H1 (cell line): Measurements from ENCODE around the gene SLC26A11. TPM values are rescaled to one million over a fixed set of nuclear protein-coding genes. Genes with fewer than 3 reads are reported as not detected.

ENCODE experiments used
- CTCF ChIA-PET: fragments of 300-600 bp; sonication (Branson Sonifier 250); formaldehyde crosslinking; loops from one replicate; lab custom pipeline; 2021; ENCODE audit not compliant: partially characterized antibody; lab: Charles Lee
- POLR2A ChIA-PET: fragments of 300-600 bp; sonication (Branson Sonifier 250); formaldehyde crosslinking; loops from one replicate; lab custom pipeline; 2021; ENCODE audit warnings: inconsistent platforms; ENCODE audit not compliant: partially characterized antibody; lab: Charles Lee
- DNase-seq, 2 experiments: peaks; one replicate each; pipeline versions ENCODE4 v3.0.0 to v3.0.0-alpha.2; 2010 to 2022; ENCODE audit warnings: low spot score in 2 of 2, low read depth in 1 of 2, mixed read lengths in 1 of 2
- FAIRE-seq: peaks from 2 replicates; lab custom pipeline; 2011; peaks lifted over from hg19 to GRCh38; lab: Jason Lieb, UNC
- H2AFZ ChIP-seq: 2 replicates; pipeline ENCODE4 v1.8.1; 2012; ENCODE audit warnings: low read length, inconsistent platforms
- H2AK5ac ChIP-seq: 2 replicates; pipeline ENCODE4 v1.6.1; 2013; ENCODE audit warnings: low read depth, low read length
- H2BK120ac ChIP-seq: replicated peaks from 2 replicates; pipeline ENCODE3; 2013; ENCODE audit warnings: low read depth, low read length, inconsistent platforms
- H2BK12ac ChIP-seq: 2 replicates; pipeline ENCODE4 v1.6.1; 2013; ENCODE audit warnings: low read depth, low read length
- H2BK15ac ChIP-seq: 2 replicates; pipeline ENCODE4 v1.6.1; 2013; ENCODE audit warnings: low read length
- H2BK20ac ChIP-seq: 2 replicates; pipeline ENCODE4 v1.6.1; 2013; ENCODE audit warnings: low read length
- H2BK5ac ChIP-seq: 2 replicates; pipeline ENCODE4 v1.6.1; 2013; ENCODE audit warnings: low read depth, low read length
- H3K14ac ChIP-seq: 2 replicates; pipeline ENCODE4 v1.6.1; 2013; ENCODE audit warnings: inconsistent platforms; ENCODE audit not compliant: insufficient read length
- H3K18ac ChIP-seq: 2 replicates; pipeline ENCODE4 v1.6.1; 2013; ENCODE audit warnings: low read length; ENCODE audit errors: extremely low read depth
- H3K23ac ChIP-seq: 2 replicates; pipeline ENCODE4 v1.6.1; 2013; ENCODE audit warnings: inconsistent platforms; ENCODE audit not compliant: insufficient read length
- H3K23me2 ChIP-seq: 2 replicates; pipeline ENCODE4 v1.6.1; 2013; ENCODE audit warnings: low read depth, low read length
- H3K27ac ChIP-seq: 2 replicates; pipeline ENCODE4 v1.6.1; 2011; ENCODE audit warnings: low read depth, low read length, inconsistent platforms
- H3K27me3 ChIP-seq, 4 experiments: replicated peaks in 1 of 4; 1 replicate in 1 of 4; 2 replicates in 3 of 4; pipeline versions ENCODE4 v1.6.1 to v1.8.1; 2011 to 2013; ENCODE audit warnings: low read length in 3 of 4, mild to moderate bottlenecking in 3 of 4, inconsistent platforms in 2 of 4, mixed read lengths in 2 of 4, moderate library complexity in 1 of 4; ENCODE audit not compliant: control insufficient read depth in 3 of 4, insufficient read depth in 3 of 4; ENCODE audit errors: extremely low read depth in 1 of 4
- H3K36me3 ChIP-seq, 4 experiments: 2 replicates each; pipeline versions ENCODE4 v1.6.1 to v1.8.1; 2011 to 2013; ENCODE audit warnings: mild to moderate bottlenecking in 4 of 4, low read length in 3 of 4, moderate library complexity in 2 of 4, control low read depth in 1 of 4, inconsistent platforms in 1 of 4; ENCODE audit not compliant: insufficient read depth in 4 of 4, control insufficient read depth in 2 of 4
- H3K4ac ChIP-seq: replicated peaks from 2 replicates; pipeline ENCODE3; 2013; ENCODE audit warnings: low read length, low read depth, mixed read lengths, inconsistent platforms; ENCODE audit not compliant: insufficient read length
- H3K4me1 ChIP-seq, 4 experiments: replicated peaks in 1 of 4; 1 replicate in 1 of 4; 2 replicates in 3 of 4; pipeline versions ENCODE4 v1.6.1 to v1.8.1; 2011 to 2013; ENCODE audit warnings: low read length in 3 of 4, inconsistent platforms in 2 of 4, mixed read lengths in 1 of 4; ENCODE audit not compliant: insufficient read depth in 4 of 4, control insufficient read depth in 3 of 4
- H3K4me2 ChIP-seq, 2 experiments: 2 replicates each; pipeline versions ENCODE4 v1.6.1 to v1.8.1; 2011 to 2013; ENCODE audit warnings: low read depth in 2 of 2, low read length in 2 of 2, control low read depth in 1 of 2, inconsistent platforms in 1 of 2, mild to moderate bottlenecking in 1 of 2; ENCODE audit not compliant: insufficient read depth in 1 of 2
- H3K4me3 ChIP-seq, 4 experiments: fragments of 200-600, 300-600 bp in 1 of 4; sonication (generic), shearing (Covaris generic), sonication (Bioruptor Twin) in 1 of 4; 2 replicates each; pipeline versions ENCODE4 v1.5.1 to v1.8.1; 2011 to 2016; ENCODE audit warnings: low read length in 4 of 4, low read depth in 3 of 4, control low read depth in 2 of 4, inconsistent platforms in 2 of 4, mild to moderate bottlenecking in 2 of 4, mixed read lengths in 1 of 4, moderate library complexity in 1 of 4; ENCODE audit not compliant: insufficient read depth in 2 of 4; ENCODE audit errors: extremely low read depth in 1 of 4
- H3K56ac ChIP-seq: replicated peaks from 2 replicates; pipeline ENCODE3; 2013; ENCODE audit warnings: low read depth, mild to moderate bottlenecking, mixed read lengths, low read length, inconsistent platforms; ENCODE audit not compliant: insufficient read length
- H3K79me1 ChIP-seq: 2 replicates; pipeline ENCODE4 v1.6.1; 2013; ENCODE audit warnings: low read depth, low read length, control low read depth
- H3K79me2 ChIP-seq, 2 experiments: 2 replicates each; pipeline versions ENCODE4 v1.6.1 to v1.8.1; 2012 to 2013; ENCODE audit warnings: low read length in 2 of 2, mild to moderate bottlenecking in 2 of 2, inconsistent platforms in 1 of 2; ENCODE audit not compliant: insufficient read depth in 2 of 2, control insufficient read depth in 1 of 2
- H3K9ac ChIP-seq, 4 experiments: replicated peaks in 1 of 4; 1 replicate in 1 of 4; 2 replicates in 3 of 4; pipeline versions ENCODE4 v1.6.1 to v1.8.1; 2011 to 2013; ENCODE audit warnings: low read depth in 3 of 4, low read length in 3 of 4, control low read depth in 2 of 4, mild to moderate bottlenecking in 2 of 4, moderate library complexity in 2 of 4, inconsistent platforms in 1 of 4; ENCODE audit errors: extremely low read depth in 1 of 4
- H3K9me3 ChIP-seq, 2 experiments: 2 replicates each; pipeline versions ENCODE4 v1.6.1 to v1.8.1; 2012 to 2013; ENCODE audit warnings: mild to moderate bottlenecking in 2 of 2, moderate library complexity in 2 of 2, control low read depth in 1 of 2, inconsistent platforms in 1 of 2, low read depth in 1 of 2, low read length in 1 of 2, mixed read lengths in 1 of 2; ENCODE audit not compliant: insufficient read depth in 2 of 2
- H4K20me1 ChIP-seq, 2 experiments: replicated peaks in 1 of 2; 2 replicates each; pipeline versions ENCODE3 to v1.8.1; 2011 to 2013; ENCODE audit warnings: inconsistent platforms in 2 of 2, low read length in 2 of 2, mild to moderate bottlenecking in 1 of 2; ENCODE audit not compliant: insufficient read depth in 2 of 2, control insufficient read depth in 1 of 2
- H4K5ac ChIP-seq: 2 replicates; pipeline ENCODE4 v1.6.1; 2013; ENCODE audit warnings: low read length, low read depth, mixed read lengths, inconsistent platforms; ENCODE audit not compliant: insufficient read length
- H4K8ac ChIP-seq: 2 replicates; pipeline ENCODE4 v1.8.0; 2013; ENCODE audit warnings: mild to moderate bottlenecking, moderate library complexity, low read length, inconsistent platforms; ENCODE audit not compliant: insufficient read depth; ENCODE audit errors: extremely low read depth
- H4K91ac ChIP-seq: replicated peaks from 2 replicates; pipeline ENCODE3; 2013; ENCODE audit warnings: low read length, mixed read lengths, inconsistent platforms; ENCODE audit not compliant: insufficient read length
- CBX5 ChIP-seq: fragments of 300-800, 300-1000 bp; sonication (generic); IDR thresholded peaks from 2 replicates; pipeline ENCODE4 v1.7.1; 2016; ENCODE audit warnings: antibody characterized with exemption, low read length, low read depth
- CEBPB ChIP-seq: IDR thresholded peaks from 2 replicates; pipeline ENCODE4 v1.6.1; 2012; ENCODE audit warnings: low read depth, low read length
- CTBP2 ChIP-seq: IDR thresholded peaks from 2 replicates; pipeline ENCODE4 v1.7.0; 2011; ENCODE audit warnings: borderline replicate concordance, mild to moderate bottlenecking, moderate library complexity, mixed read lengths, low read length; ENCODE audit not compliant: insufficient read depth, insufficient read length
- FOSL1 ChIP-seq: IDR thresholded peaks from 2 replicates; pipeline ENCODE4 v1.6.1; 2011; ENCODE audit warnings: mild to moderate bottlenecking, low read depth, low read length, moderate library complexity; ENCODE audit not compliant: insufficient read depth
- KDM5A ChIP-seq: fragments of 200-600 bp; IDR thresholded peaks from 2 replicates; pipeline ENCODE4 v1.7.1; 2012; ENCODE audit warnings: mild to moderate bottlenecking, low read length, inconsistent platforms, mixed read lengths
- PHF8 ChIP-seq: fragments of 200-600 bp; sonication (generic); conservative IDR thresholded peaks from 2 replicates; pipeline ENCODE4 v1.7.1; 2012; ENCODE audit warnings: low read depth, mild to moderate bottlenecking, inconsistent platforms, low read length, moderate library complexity
- RAD21 ChIP-seq, 2 experiments: IDR thresholded peaks in 1 of 2; conservative IDR thresholded peaks in 1 of 2; 2 replicates each; pipeline ENCODE4 v1.6.1; 2011; ENCODE audit warnings: low read depth in 2 of 2, low read length in 2 of 2, improper control_type of control experiment in 1 of 2, inconsistent platforms in 1 of 2, mild to moderate bottlenecking in 1 of 2, moderate library complexity in 1 of 2
- RXRA ChIP-seq: IDR thresholded peaks from 2 replicates; pipeline ENCODE4 v1.6.1; 2011; ENCODE audit warnings: low read depth, mild to moderate bottlenecking, low read length, moderate library complexity; ENCODE audit not compliant: insufficient read depth
- TBP ChIP-seq: IDR thresholded peaks from 2 replicates; pipeline ENCODE4 v1.6.1; 2011; ENCODE audit warnings: low read depth, low read length, improper control_type of control experiment
- WGBS, 2 experiments: shearing (Covaris generic) in 1 of 2; methylation state at CpG; one replicate each; pipeline versions ENCODE4 v1.1.6 to v1.1.7; 2013 to 2015; ENCODE audit warnings: low lambda C conversion rate in 2 of 2, mixed read lengths in 2 of 2, inconsistent platforms in 1 of 2, low coverage in 1 of 2, missing lambda C conversion rate in 1 of 2; ENCODE audit not compliant: insufficient replicate concordance in 2 of 2, insufficient coverage in 1 of 2, insufficient read length in 1 of 2; ENCODE audit errors: extremely low coverage in 1 of 2, missing lambda C conversion rate in 1 of 2; 5-methylcytosine and 5-hydroxymethylcytosine counted together
- polyA plus RNA-seq, 7 experiments: library from polyadenylated mRNA; depleted of rRNA in 3 of 7; stranded (reverse) in 5 of 7; unstranded in 2 of 7; fragments of >200 nt in 5 of 7; fragments of 200-250 nt in 2 of 7; gene quantifications; 1 replicate in 5 of 7; 2 replicates in 1 of 7; 4 replicates in 1 of 7; pipeline versions ENCODE4 v1.2.1 to v1.2.3, GENCODE V29; 2011 to 2013; ENCODE audit warnings: missing spikeins in 2 of 7, mixed read lengths in 2 of 7
- total RNA-seq: library from RNA; stranded (reverse); fragmentation: NEBNext Ultra II Directional; extraction: Animal tissue kit (Norgen Biotek cat#: 25700); gene quantifications from 2 replicates; pipeline ENCODE4 v1.2.1, GENCODE V29; 2021
- TF ChIP-seq, protein P1 (sequence below), 3 experiments: IDR thresholded peaks; 1 replicate in 2 of 3; 2 replicates in 1 of 3; pipeline versions ENCODE4 v1.5.1 to v1.6.1; 2011; ENCODE audit warnings: low read length in 3 of 3, mild to moderate bottlenecking in 3 of 3, inconsistent platforms in 2 of 3, low read depth in 1 of 3, moderate library complexity in 1 of 3; ENCODE audit not compliant: insufficient read depth in 1 of 3; ENCODE audit errors: control extremely low read depth in 1 of 3

SLC26A11 gene
- total and polyA plus RNA-seq, 2 of the 8 experiments (the other 6 are each of a cell fraction or from before 2014, with no cell fraction given), result 15.5 to 25.9 TPM

DNA sequence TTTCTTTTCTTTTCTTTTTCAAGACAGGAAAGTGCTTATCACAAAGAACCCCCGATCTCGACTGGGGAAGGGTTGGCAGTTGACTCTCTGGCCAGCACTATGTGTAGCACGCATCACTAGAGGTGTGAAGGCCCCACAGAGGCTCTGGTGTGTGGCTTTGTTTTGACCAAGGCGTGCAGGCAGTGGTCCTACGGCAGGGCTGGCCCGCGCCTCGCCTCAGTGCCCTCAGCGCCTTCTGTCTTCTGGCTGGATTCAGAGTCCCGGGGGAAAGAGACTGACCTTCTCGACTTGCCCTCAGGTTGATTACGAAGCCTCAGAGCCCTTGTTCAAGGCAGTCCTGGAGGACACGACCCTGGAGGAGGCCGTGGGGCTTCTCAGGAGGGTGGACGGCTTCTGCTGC, 18.8 kb upstream of the SLC26A11 start:
- Histone ChIP-seq H2AK5ac (no peak overlapping the region), H2BK15ac (no peak overlapping the region), H2BK120ac (no peak overlapping the region), H4K8ac (no peak overlapping the region), H3K79me1 (no peaks in the 10 kb centered on the region), H3K4me3 (no peak overlapping the region), H2BK20ac (no peak overlapping the region), H3K27ac (no peak overlapping the region), H3K23ac (no peak overlapping the region), H4K5ac (no peak overlapping the region), H3K27me3 (no peaks in the 10 kb centered on the region), H3K4me2 (no peak overlapping the region), H2AFZ (no peak overlapping the region), H3K23me2 (no peaks in the 10 kb centered on the region), H3K4me1 (peaks cover 0 to 4% (median 0%) of the 10 kb centered on the region in 4 experiments; a peak in 2 of 7 replicates), H4K20me1 (peaks cover 0 to 3% of the 10 kb centered on the region in 2 experiments), H2BK5ac (no peak overlapping the region), H3K36me3 (no peaks in the 10 kb centered on the region), H3K56ac (no peak overlapping the region), H3K9ac (no peak overlapping the region), H3K18ac (no peak overlapping the region), H3K14ac (no peak overlapping the region), H3K4ac (no peak overlapping the region), H3K9me3 (peaks cover 0 to 2% of the 10 kb centered on the region in 2 experiments; a peak in 1 of 4 replicates), H3K79me2 (no peaks in the 10 kb centered on the region), H2BK12ac (no peak overlapping the region), H4K91ac (no peak overlapping the region)
- WGBS, 2 experiments, result 91% methylated on average over 15 of the region's 15 CpGs; no CpG with 5 or more reads in 1 of the 2 experiments
- CTCF ChIA-PET, result interaction anchor here (1.2 kb wide), 3 partner anchors 10 to 142 kb away, joined by 3 read pairs; no protein-coding TSS in a partner anchor
- FAIRE-seq (no peak), DNase-seq (no peak)
- POLR2A ChIA-PET, result interaction anchor here (2.3 kb wide), 1 partner anchor 10 kb away, joined by 9 read pairs; no protein-coding TSS in a partner anchor
- no peak for TF ChIP-seq KDM5A
- no peak for TF ChIP-seq CEBPB
- TF ChIP-seq RAD21 (IDR thresholded peaks at IDR 0.05 in 1 of 2, conservative IDR thresholded peaks at IDR 0.05 in 1 of 2; ENCODE audit: low read depth in 2 of 2, low read length in 2 of 2), result no peak
- no peak for TF ChIP-seq CTBP2
- no peak for TF ChIP-seq RXRA
- TF ChIP-seq PHF8, result no peak
- no peak for TF ChIP-seq CBX5
- no peak for TF ChIP-seq FOSL1
- TF ChIP-seq TBP, result no peak
- TF ChIP-seq, protein P1, sequence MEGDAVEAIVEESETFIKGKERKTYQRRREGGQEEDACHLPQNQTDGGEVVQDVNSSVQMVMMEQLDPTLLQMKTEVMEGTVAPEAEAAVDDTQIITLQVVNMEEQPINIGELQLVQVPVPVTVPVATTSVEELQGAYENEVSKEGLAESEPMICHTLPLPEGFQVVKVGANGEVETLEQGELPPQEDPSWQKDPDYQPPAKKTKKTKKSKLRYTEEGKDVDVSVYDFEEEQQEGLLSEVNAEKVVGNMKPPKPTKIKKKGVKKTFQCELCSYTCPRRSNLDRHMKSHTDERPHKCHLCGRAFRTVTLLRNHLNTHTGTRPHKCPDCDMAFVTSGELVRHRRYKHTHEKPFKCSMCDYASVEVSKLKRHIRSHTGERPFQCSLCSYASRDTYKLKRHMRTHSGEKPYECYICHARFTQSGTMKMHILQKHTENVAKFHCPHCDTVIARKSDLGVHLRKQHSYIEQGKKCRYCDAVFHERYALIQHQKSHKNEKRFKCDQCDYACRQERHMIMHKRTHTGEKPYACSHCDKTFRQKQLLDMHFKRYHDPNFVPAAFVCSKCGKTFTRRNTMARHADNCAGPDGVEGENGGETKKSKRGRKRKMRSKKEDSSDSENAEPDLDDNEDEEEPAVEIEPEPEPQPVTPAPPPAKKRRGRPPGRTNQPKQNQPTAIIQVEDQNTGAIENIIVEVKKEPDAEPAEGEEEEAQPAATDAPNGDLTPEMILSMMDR (IDR thresholded peaks at IDR 0.05; ENCODE audit: control extremely low read depth in 1 of 3, insufficient read depth in 1 of 3, low read depth in 1 of 3, low read length in 3 of 3), result no peak
